ENCODE results near the gene UNC80.

DNA sequence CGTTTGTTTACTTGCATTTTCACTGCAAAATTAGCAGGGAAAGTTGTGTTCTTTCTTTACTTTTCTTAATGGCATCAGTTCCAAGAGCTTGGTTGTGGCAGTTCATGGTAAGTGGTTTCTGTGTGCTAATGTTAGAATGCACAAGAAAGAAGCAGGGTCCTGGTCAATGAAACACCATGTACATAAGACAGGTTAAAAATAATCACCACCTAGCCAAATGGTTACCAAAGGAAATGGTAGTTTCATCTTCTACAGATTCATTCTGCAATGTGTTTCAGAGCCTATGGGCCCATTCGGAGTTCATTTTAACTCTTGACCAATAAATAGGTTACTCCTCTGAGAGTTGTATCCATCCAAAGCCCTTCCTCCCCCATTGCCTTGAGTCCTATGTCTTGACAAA, 212.7 kb downstream of the UNC80 start:
- TF ChIP-seq CTCF (IDR thresholded peaks at IDR 0.05; ENCODE audit: poor library complexity, severe bottlenecking) (no peak), EZH2 (IDR thresholded peaks at IDR 0.05; ENCODE audit: borderline replicate concordance, insufficient read depth, low read length, poor library complexity, severe bottlenecking) (no peak), RAD21 (conservative IDR thresholded peaks at IDR 0.05) (no peak)
